A549 (cell line): Measurements from ENCODE around the gene REV1. TPM values are rescaled to one million over a fixed set of nuclear protein-coding genes. Genes with fewer than 3 reads are reported as not detected.
"Not testable (repeated sequence)": the region's sequence is repeated elsewhere in the genome, so short reads cannot be mapped to it uniquely, and the experiment has no call there.

Experiments
- ATAC-seq, 2 experiments: fragments of 200-7000 bp in 1 of 2; fragments of >200 bp in 1 of 2; cut with Nextera tagmentation in 1 of 2; cut with Tn5 transposase in 1 of 2; 3 replicates each; pipeline versions ENCODE4 v1.8.0 to v1.9.1; 2018 to 2020; ENCODE audit warnings: mild to moderate bottlenecking in 1 of 2, moderate library complexity in 1 of 2
- CTCF ChIA-PET: fragments of 300-600 bp; sonication (Branson Sonifier 250); formaldehyde crosslinking; extraction: SDS; loops from one replicate; lab custom pipeline; 2021; ENCODE audit warnings: antibody characterized with exemption, inconsistent platforms; lab: Yijun Ruan, JAX
- POLR2A ChIA-PET: fragments of 350-600 bp; formaldehyde crosslinking; extraction: SDS; loops from one replicate; lab custom pipeline; 2021; ENCODE audit warnings: antibody characterized with exemption, inconsistent platforms; lab: Yijun Ruan, JAX
- DNase-seq, 2 experiments: peaks; one replicate each; pipeline versions ENCODE4 v3.0.0 to v3.0.0-alpha.2; 2011 to 2016; ENCODE audit warnings: low read depth in 1 of 2, low spot score in 1 of 2
- FAIRE-seq: peaks from 2 replicates; lab custom pipeline; 2011; peaks lifted over from hg19 to GRCh38; lab: Jason Lieb, UNC
- H3K27ac ChIP-seq, 2 experiments: fragments of >200 bp; sonication (Bioruptor Twin); formaldehyde crosslinking; 3 replicates each; pipeline ENCODE4 v1.5.1; 2016 to 2017
- H3K4me1 ChIP-seq: fragments of >200 bp; sonication (Bioruptor Twin); formaldehyde crosslinking; 3 replicates; pipeline ENCODE4 v1.6.1; 2016
- H3K4me2 ChIP-seq: fragments of >200 bp; sonication (Bioruptor Twin); formaldehyde crosslinking; 3 replicates; pipeline ENCODE4 v1.6.1; 2016
- H3K4me3 ChIP-seq: fragments of >200 bp; sonication (Bioruptor Twin); formaldehyde crosslinking; 3 replicates; pipeline ENCODE4 v1.5.1; 2016
- H3K9me3 ChIP-seq: fragments of >200 bp; sonication (Bioruptor Twin); formaldehyde crosslinking; 3 replicates; pipeline ENCODE4 v1.6.1; 2016
- CBX2 ChIP-seq: fragments of 200-600 bp; sonication (generic); IDR thresholded peaks from 2 replicates; pipeline ENCODE4 v1.6.1; 2016; ENCODE audit warnings: low read depth, mild to moderate bottlenecking, borderline replicate concordance
- EHF ChIP-seq: fragments of 250-450 bp; sonication (Bioruptor Pico); IDR thresholded peaks from 2 replicates; pipeline ENCODE4 v1.5.0; 2020; ENCODE audit warnings: mild to moderate bottlenecking
- EHMT2 ChIP-seq: fragments of 200-600 bp; sonication (generic); IDR thresholded peaks from 2 replicates; pipeline ENCODE4 v1.6.1; 2016; ENCODE audit warnings: antibody characterized with exemption, low read depth, mild to moderate bottlenecking, moderate library complexity
- HEYL ChIP-seq: fragments of 250-450 bp; sonication (Bioruptor Pico); IDR thresholded peaks from 2 replicates; pipeline ENCODE4 v1.8.0; 2021; ENCODE audit warnings: mild to moderate bottlenecking, moderate library complexity
- HOXB13 ChIP-seq: fragments of 250-450 bp; sonication (Bioruptor Pico); IDR thresholded peaks from 2 replicates; pipeline ENCODE4 v1.5.0; 2020; ENCODE audit warnings: low read depth, mild to moderate bottlenecking, moderate library complexity
- KDM1A ChIP-seq: fragments of 200-600 bp; sonication (generic); IDR thresholded peaks from 2 replicates; pipeline ENCODE4 v1.6.1; 2016; ENCODE audit warnings: low read depth, mild to moderate bottlenecking
- MAZ ChIP-seq: fragments of 150-350 bp; IDR thresholded peaks from 2 replicates; pipeline ENCODE4 v1.6.1; 2014; ENCODE audit warnings: antibody characterized with exemption, low read depth, low read length, borderline replicate concordance
- POLR2AphosphoS2 ChIP-seq: conservative IDR thresholded peaks from 2 replicates; pipeline ENCODE4 v1.6.1; 2012; ENCODE audit warnings: low read length, improper control_type of control experiment, inconsistent platforms
- RFX5 ChIP-seq: fragments of 450-650 bp; IDR thresholded peaks from 2 replicates; pipeline ENCODE4 v1.7.1; 2014; ENCODE audit warnings: antibody characterized with exemption, mild to moderate bottlenecking, moderate library complexity
- WGBS: methylation state at CpG from one replicate; pipeline ENCODE4 v1.1.6; 2017; ENCODE audit errors: missing lambda C conversion rate; 5-methylcytosine and 5-hydroxymethylcytosine counted together
- polyA plus RNA-seq, 4 experiments: library from polyadenylated mRNA; depleted of rRNA in 3 of 4; stranded (reverse); fragments of >200 nt; fragmentation: RNase III in 1 of 4; extraction: RNeasy Plus Mini Kit Qiagen cat#74134 plus additional on column Dnase treatment in 1 of 4; gene quantifications; 2 replicates in 3 of 4; 3 replicates in 1 of 4; pipeline ENCODE4 v1.2.3, GENCODE V29; 2011 to 2017
- TF ChIP-seq, protein P1 (sequence below): fragments of 200-600 bp; sonication (generic); IDR thresholded peaks from 2 replicates; pipeline ENCODE4 v1.6.1; 2016; ENCODE audit warnings: antibody characterized with exemption, mild to moderate bottlenecking, moderate library complexity
- TF ChIP-seq, protein P2 (sequence below): fragments of >200 bp; sonication (Bioruptor Twin); formaldehyde crosslinking; IDR thresholded peaks from 3 replicates; pipeline ENCODE4 v1.6.1; 2016

Gene REV1
- polyA plus RNA-seq, 2 of the 4 experiments (the other 2 are of a cell fraction), result 12.8 to 36.2 TPM

DNA sequence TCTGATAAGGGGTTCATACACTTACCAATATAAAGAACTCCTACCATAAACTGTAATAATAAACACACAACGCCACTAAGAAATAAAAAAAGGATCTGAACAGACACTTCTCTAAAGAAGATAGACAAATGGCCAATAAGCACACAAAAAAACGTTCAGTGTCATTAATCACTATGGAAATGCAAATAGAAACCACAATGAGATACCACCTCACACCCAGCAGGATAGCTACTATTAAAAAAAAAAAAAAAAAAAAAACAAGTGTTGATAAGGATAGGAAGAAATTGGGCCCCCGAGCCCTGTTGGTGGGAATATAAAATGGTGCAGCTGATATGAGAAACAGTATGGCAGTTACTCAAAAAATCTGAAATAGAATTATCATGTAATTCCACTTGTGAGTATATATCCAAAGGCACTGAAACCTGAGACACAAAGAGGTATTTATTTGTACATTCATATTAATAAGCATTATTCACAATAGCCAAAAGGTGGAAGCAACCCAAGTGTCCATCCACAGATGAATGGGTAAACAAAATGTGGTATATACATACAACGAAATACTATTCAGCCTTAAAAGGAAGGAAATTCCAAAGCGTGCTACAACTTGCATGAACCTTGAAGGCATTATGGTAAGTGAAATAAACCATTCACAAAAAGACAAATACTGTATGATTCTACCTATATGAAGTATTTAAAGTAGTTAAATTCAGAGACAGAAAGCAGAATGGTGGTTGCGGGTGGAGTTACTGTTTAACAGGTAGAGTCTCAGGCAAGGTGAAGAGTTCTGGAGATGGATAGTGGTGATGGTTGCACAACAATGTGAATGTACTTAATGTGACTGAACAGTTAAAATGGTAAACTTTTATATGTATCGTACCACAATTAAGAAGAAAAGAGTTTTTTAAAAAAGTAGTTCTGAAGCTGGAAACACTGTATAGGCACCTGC lies 17.9 kb downstream of the REV1 start:
- no peaks in the 10 kb centered on the region for H3K9me3 ChIP-seq
- no peak overlapping the region for H3K27ac ChIP-seq
- ATAC-seq, result no peak
- no peak for FAIRE-seq
- CTCF ChIA-PET, result no interaction called here
- peaks cover 34% of the 10 kb centered on the region for H3K4me1 ChIP-seq
- POLR2A ChIA-PET, result no interaction called here
- no peak overlapping the region for H3K4me2 ChIP-seq
- 81% methylated on average over 7 of the region's 7 CpGs for whole genome bisulfite sequencing
- DNase-seq, result no peak
- H3K4me3 ChIP-seq, result no peak overlapping the region
- TF ChIP-seq EHF (no peak), CBX2 (no peak), RFX5 (no peak), EHMT2 (no peak), HOXB13 (no peak), POLR2AphosphoS2 (no peak)
- TF ChIP-seq, protein P1, sequence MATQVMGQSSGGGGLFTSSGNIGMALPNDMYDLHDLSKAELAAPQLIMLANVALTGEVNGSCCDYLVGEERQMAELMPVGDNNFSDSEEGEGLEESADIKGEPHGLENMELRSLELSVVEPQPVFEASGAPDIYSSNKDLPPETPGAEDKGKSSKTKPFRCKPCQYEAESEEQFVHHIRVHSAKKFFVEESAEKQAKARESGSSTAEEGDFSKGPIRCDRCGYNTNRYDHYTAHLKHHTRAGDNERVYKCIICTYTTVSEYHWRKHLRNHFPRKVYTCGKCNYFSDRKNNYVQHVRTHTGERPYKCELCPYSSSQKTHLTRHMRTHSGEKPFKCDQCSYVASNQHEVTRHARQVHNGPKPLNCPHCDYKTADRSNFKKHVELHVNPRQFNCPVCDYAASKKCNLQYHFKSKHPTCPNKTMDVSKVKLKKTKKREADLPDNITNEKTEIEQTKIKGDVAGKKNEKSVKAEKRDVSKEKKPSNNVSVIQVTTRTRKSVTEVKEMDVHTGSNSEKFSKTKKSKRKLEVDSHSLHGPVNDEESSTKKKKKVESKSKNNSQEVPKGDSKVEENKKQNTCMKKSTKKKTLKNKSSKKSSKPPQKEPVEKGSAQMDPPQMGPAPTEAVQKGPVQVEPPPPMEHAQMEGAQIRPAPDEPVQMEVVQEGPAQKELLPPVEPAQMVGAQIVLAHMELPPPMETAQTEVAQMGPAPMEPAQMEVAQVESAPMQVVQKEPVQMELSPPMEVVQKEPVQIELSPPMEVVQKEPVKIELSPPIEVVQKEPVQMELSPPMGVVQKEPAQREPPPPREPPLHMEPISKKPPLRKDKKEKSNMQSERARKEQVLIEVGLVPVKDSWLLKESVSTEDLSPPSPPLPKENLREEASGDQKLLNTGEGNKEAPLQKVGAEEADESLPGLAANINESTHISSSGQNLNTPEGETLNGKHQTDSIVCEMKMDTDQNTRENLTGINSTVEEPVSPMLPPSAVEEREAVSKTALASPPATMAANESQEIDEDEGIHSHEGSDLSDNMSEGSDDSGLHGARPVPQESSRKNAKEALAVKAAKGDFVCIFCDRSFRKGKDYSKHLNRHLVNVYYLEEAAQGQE, result no peak

DNA sequence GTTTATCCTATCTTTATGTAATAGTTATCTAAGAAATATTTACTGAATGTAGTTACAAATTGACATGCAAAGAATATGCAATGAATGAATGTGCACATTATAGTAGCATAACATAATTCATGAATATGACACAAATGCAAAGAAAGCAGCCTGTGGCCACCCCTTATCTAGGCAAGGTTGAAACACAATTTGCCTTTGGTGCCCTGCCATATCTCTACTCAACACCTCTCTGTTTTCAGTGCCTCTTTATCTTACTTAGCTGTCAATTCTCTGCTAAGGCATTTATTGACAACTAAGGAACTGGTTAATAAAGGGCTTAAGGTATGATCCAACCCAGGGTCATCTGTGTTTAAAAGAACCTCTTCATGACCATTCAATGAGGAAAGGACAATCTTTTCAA lies 18.9 kb downstream of the REV1 start:
- no peak for FAIRE-seq
- H3K9me3 ChIP-seq, result no peaks in the 10 kb centered on the region
- no peak for ATAC-seq
- no peak overlapping the region for H3K4me2 ChIP-seq
- POLR2A ChIA-PET, result no interaction called here
- peaks cover 30% of the 10 kb centered on the region for H3K4me1 ChIP-seq
- CTCF ChIA-PET, result no interaction called here
- no peak for DNase-seq
- no peak overlapping the region for H3K27ac ChIP-seq
- no peak overlapping the region for H3K4me3 ChIP-seq
- TF ChIP-seq, protein P1, result no peak
- no peak for TF ChIP-seq HEYL
- no peak for TF ChIP-seq KDM1A
- TF ChIP-seq, protein P2, sequence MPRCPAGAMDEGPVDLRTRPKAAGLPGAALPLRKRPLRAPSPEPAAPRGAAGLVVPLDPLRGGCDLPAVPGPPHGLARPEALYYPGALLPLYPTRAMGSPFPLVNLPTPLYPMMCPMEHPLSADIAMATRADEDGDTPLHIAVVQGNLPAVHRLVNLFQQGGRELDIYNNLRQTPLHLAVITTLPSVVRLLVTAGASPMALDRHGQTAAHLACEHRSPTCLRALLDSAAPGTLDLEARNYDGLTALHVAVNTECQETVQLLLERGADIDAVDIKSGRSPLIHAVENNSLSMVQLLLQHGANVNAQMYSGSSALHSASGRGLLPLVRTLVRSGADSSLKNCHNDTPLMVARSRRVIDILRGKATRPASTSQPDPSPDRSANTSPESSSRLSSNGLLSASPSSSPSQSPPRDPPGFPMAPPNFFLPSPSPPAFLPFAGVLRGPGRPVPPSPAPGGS, result no peak
- no peak for TF ChIP-seq MAZ

DNA sequence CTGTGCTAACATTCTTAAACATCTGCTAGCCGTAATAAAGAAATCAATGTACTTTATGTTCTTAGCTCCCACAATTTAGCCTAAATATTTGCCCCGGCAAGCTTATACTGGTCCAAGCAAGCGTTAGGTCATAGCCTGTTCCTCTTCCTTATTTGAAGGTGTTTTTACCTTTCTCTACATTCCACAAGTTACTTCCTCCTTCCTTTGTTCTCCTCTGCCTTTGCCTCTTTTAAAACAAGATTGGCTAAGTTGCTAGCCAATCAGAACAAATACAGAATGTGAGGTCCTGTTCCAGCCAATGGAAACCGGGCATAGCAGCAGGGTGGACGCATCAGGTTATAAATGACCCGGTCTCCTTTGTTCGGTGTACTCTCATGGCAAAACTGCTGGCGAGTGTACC lies 19.4 kb downstream of the REV1 start:
- POLR2A ChIA-PET, ATAC-seq, DNase-seq, CTCF ChIA-PET, H3K9me3 ChIP-seq, H3K27ac ChIP-seq, H3K4me3 ChIP-seq, FAIRE-seq, H3K4me2 ChIP-seq: not testable (repeated sequence)
- WGBS, result 96% methylated on average over 8 of the region's 8 CpGs
- H3K4me1 ChIP-seq, result peaks cover 25% of the 10 kb centered on the region
